ENCODE data around the gene IRF2BPL.

IRF2BPL gene

DNA sequence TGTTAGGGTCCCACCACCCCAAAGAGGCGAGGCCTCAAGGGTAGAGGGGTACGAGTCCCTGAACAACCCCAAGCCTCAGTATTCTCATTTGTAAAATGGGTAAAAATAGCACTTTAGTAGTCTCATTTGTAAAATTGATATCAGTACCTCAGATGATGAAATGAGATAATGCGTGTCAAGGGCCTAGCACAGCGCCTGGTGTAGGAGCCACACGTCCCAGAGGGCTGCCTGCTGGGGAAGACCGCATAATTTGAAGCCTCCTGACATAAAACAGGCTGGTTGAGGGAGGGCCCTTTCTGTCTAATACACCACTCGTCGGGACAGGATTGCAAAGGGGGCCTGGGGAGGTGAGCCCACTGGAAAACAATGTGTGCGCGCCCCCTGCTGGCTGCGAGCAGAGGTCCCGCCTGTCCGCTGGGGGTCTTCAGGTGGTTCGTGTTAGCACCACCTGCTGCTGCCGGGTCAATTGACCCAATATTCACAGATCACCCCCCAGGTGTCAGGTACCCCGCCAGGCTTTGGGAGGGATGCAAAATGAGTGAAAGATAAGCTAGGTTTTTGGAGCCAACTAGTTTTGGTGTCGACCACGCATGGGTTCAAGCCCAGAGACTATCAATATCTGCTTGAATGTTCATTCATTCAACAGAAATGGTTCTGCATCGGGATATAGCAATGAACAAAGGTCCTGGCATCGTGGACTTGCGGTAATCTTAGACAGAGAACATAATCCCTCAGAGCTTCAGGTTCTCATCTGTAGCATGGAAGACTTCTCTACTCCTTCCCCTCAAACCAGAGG is 24.7 kb upstream of the IRF2BPL start:
- peak; percentile 92 for DNase-seq (ENCODE audit: low read depth, low spot score)

DNA sequence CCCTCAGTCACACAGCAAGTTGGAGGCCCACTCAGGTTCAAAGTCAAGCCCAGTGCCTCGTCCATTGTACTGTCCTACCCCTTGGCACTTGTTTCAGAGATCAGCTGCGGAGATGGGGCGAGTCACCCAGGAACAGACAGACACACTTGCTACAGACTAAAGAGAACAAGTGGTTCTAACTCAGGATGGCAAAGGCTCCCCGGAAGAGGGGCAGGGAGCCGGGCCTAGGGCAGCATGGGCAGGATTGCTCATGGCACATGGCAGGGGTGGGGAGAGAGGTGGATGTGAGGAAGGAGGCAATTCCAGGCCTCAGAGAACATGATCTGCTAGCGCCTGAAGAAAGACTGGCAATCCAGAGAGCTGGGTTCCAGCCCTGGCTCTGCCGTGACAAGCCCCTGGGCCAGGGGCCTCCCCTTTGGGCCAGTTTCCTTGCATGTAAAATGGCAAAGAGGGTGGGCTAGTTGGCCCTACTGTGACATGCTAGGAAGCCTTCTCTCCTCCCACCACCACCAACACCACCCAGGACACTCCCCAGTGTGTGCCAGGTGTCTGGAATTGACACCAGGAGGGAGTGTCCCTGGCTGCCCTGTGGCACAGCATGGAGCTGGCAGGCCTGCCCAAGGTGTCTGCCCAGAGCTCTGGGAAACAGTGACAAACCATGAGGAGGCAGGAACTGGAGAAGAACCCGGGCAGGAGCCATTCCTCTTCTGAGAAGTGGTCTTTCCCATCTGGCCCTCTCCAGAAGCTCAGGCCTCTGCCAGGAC is 24.0 kb upstream of the IRF2BPL start:
- no peak for DNase-seq (ENCODE audit: low read depth, low spot score)

DNA sequence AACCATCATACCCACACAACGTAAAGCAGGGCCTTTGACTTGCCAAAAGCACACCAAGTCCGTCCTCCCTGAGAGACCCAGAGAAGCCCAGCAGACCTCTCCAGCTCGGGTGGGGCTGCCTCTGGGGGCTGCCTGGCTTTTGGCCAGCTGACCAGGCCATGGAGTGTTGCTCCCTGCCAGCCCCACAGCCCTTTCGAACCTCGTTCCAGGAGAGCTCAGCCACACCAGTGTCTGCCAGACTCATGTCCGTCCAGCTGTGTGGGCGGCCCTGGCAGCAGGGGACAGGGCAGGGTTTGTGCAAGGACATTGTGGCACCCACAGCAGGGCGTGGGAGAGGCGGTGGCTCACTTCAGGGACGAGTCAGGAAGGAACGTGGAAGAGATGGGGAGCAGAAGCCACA is 22.6 kb upstream of the IRF2BPL start:
- peak; percentile 28 for DNase-seq (ENCODE audit: low read depth, low spot score)

DNA sequence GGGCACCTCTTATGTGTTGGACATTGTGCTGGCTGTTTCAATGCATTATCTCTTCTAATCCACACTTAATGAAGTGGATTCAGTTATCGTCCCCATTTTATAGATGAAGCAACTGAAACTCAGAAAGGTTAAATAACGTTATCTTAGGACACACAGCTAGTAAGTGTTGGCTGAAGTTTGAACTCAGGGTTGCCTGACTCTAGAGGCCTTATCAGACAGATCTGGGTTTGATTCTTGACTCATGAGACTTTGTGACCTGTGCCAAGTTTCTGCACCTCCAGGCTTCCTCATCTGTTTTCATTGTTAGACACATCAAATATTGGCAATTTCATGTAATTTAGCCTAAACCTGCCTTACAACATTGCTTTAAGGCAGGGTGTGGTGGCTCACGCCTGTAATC is 18.2 kb upstream of the IRF2BPL start:
- DNase-seq (ENCODE audit: low read depth, low spot score): no peak

DNA sequence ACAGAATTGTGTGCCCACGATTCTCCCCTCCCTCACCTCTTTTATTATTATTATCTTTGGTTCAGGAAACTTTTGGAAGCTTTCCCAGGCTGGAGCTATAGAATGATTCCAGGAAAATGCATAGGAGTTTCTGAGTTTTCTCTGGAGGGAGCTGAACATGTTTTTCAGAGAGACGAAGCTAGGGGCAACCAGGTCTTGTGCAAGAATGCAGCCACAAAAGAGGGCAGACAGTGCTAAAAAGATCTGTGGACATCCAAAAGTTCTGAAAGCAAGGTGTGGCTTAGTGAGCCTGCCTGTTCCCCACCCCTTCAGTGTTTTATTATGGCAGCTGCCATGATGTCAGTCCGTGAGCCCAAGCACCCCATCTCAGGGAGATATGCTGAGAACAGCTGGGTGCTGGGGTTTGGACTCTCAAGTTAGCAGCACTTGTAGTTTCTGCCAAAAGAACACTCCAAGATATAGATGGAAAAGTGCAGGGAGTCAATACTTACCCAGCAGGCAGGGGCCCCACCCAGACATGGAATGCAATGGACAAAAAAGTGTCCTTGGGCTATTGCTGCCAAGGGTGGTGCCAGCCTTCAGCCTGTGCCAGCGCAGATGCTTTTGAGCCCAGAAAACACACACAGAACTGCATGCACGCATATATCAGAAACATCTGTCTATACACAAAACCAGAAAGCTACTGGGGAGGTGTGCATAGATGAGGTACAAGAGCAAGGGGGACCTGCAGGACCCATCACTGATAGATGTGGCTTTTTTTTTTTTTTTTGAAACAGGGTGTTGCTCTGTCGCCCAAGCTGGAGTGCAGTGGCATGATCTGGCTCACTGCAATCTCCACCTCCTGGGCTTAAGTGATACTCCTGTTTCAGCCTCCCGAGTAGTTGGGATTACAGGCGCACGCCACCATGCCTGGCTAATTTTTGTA is 17.0 kb upstream of the IRF2BPL start:
- DNase-seq (ENCODE audit: low read depth, low spot score): no peak

DNA sequence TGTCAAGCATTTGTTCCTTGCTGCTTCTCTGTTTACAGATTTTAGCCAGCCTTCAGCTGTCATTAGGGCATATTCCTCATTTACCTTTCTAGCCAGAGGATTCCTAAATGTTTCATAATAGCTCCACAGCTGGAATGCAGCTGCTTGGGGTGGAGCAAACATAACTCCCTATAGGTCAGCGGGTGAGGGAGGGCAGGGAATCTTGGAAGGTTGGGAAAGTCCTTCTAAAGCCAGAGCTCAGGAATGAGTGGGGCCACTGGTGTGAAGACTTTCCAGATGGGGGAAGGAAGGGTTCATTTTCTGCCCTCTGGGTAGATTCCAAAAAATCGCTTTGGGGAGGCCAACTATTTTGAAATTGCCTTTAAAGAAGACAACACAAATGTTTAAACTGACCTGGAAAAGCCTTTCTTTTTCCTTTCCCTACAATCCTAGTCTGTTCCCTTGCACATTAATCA is 16.3 kb upstream of the IRF2BPL start:
- no peak for DNase-seq (ENCODE audit: low read depth, low spot score)

DNA sequence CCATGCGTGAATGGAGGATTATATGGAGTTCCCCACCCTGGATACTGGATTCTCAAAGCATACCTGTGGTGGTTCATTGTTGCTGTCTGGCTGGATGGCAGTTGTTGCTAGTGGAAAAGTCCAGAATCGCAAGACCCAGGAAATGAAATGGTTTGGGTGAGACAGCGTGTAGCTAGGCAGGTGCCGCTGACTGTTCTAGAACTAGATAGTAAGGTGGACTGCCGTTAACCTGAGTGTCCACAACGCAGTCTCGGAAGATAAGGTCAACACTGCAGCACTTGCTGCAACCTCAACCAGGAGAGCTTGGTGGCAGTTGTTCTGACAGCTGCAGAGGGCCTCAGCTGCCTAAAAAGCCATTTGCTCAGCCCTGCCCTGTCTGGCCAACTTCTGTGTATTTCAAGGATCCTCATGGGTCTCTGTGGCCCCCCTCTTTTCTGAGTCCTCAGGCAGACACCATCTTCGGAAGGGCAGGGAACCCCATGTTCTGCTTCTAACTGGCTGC is 15.5 kb upstream of the IRF2BPL start:
- no peak for DNase-seq (ENCODE audit: low read depth, low spot score)

DNA sequence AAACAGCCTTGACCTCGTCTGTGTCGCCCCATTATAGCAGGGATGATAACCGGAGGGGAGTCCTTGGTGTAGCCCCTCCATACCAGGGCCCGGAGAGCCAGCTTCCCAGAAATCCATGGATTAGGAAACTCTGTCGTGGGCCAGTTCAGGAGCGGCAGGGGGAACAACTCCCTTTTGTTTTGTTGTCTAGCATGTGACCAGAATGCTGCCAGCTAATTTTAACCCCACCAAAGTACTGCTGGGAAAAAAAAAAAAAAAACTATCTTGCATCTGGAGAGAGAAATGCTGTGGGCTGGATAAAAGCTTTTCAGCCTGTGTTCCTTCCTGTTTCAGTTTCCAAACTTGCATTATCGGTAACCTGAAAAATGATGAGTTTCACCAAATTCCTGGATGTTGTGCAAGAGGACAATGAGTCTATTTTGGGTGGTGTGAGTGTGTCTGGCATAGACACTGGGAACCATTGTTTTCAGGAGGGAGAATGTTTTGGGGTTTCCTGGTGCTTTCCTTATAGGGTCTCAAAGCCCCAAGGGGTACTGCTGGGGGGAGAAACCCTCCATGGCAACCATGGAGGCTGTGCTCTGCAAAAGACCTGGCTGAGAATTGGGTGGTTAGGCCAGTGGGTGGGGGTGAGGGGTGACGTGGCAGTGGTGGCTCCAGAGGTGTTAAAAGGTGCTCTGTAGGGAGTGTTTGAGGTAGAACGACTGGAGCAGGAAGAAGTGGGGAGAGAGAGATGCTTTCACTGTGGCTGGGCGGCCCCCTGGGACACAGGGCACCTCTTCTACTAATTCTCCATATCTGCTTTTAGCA is 14.9 kb upstream of the IRF2BPL start:
- DNase-seq (ENCODE audit: low read depth, low spot score): peak; percentile 61

DNA sequence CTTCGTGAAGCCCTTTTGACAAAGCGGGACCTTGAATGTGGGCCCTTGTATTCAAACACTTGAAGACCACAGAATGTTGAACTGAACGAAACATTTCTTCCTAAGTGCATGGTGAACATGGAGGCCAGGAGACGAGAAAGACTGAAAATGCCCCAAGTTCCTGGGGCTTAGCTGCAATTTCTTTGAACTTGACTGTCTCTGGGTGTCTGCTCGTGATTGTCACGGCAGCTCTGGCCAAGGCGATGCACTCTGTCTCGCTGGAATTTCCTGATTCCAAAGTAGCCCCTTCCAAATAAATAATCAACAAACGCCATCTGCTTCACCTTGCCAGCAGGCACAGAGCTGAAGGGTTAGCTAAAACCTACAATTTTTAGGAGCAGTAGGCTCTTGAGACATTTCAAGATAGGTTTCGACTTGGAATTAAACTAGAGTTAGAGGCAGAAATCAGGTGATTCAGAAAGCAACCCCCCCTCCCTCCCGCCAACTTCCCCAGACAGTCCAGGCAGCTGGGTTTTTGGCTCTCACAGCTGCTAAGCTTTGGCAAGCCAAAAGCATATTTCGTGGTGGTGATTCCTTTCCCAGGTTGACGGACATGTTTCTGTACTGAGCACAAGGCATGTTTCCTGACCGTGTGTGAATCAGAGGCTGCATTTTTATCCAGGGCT is 13.5 kb upstream of the IRF2BPL start:
- DNase-seq (ENCODE audit: low read depth, low spot score): peak; percentile 97

DNA sequence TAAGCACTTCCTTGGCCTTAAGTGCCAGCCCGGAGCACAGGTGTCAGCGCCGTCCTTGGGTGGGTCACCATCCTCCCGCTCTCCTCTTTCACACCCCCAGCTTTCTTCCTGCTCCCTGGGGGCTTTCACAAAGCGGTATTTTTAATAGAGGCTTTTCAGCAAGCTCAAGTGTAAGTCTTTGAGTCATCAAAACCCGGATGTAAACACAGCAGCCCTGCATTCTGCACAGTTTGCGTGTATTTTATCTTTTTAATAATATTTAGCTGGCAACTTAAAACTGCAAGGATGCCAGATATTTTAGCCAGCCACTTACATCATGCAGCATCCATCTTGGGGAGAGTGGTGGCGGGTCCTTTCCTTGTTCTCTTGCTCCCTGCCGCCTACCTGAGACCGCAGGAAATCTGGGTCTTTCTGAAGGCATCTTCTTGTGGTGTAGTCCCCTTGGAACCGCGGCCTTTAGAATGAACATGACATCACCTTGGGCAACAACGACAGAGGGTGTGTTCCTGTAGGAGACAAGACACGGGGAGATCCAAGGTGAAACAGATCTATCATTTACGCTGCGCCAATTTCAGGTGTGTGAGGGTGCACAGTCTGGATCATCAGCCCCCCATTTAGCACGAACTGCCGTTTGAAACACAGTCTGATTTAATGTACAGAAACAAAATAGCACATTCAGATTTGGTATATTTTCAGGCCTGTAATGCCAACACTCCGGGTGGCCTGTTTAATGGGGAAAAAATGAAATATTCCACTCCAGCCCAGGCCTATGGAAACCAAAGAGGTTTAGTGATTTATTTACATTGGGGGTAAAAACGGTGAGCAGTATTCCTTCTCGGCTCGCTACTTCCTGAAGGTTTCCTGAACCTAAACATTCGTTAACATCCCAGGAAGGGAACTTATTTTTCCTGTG is 12.5 kb upstream of the IRF2BPL start:
- DNase-seq (ENCODE audit: low read depth, low spot score): peak; percentile 80

DNA sequence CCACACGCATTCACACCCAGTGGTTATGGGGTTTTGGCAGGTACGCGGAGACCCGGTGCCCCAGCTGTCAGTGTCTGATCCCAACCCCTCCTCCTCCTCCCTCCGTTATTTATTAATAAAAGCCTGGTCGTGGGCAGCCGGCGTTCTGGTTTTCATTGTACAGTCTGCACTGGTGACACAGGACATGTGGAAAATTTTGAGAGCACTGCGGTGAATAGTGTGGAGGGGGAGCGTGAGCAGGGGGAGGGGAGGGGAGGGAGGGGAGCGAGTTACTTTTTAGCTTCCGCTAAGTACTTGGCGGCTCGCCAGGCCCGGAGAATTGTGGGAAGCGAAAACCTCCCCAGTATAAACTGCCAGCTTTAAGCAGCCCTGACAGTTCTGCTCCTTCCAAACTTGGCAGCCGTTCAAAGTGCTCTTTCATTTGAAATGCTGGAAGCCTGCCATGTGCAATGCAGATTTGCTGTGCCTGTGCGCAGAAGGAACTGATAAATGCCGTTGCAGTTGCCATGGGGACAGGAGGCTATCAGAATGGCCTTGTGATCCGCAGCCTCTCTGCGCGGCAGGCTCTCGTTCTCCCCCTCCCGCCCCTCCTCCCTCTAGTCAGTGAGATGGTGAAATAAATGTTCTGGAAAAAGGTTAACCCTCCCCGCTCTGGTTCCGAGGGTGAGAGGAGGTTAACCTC is 11.7 kb upstream of the IRF2BPL start:
- DNase-seq (ENCODE audit: low read depth, low spot score): peak; percentile 99

DNA sequence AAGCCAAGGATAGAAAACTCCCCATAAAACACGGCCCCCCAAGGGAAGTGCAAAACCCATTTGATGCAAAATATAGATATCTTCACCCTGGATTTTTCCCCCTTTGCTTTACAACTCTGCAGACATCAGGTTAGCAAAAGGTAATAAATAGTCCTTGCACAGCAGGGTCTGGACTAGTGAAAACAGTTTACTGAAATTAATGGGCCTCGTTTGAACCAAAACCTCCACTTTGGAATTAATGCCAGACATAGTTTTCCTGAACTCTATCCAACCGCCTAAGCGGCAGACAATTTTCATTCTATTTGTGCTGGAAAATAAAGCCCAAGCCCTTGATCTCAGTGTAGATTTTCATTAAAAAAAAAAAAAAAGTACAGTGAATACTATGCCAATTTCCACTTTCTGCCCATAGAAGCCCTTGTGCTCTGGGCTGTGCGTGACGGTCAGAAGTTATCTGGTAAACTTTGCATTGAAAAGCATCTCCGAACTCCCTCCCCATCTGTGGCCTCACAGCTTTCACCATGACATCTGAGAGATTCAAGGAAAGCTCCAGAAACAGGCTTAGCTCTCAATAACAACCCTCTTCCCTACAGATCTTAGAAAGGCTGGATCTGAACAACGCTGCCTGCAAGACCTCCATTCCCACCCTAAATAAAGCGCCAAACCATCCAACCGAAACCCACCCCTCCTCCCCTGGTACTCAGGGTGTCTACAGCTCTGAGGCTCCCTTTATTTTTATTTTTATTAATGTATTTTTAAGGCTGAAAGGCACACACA is 11.0 kb upstream of the IRF2BPL start:
- DNase-seq (ENCODE audit: low read depth, low spot score): peak; percentile 80

DNA sequence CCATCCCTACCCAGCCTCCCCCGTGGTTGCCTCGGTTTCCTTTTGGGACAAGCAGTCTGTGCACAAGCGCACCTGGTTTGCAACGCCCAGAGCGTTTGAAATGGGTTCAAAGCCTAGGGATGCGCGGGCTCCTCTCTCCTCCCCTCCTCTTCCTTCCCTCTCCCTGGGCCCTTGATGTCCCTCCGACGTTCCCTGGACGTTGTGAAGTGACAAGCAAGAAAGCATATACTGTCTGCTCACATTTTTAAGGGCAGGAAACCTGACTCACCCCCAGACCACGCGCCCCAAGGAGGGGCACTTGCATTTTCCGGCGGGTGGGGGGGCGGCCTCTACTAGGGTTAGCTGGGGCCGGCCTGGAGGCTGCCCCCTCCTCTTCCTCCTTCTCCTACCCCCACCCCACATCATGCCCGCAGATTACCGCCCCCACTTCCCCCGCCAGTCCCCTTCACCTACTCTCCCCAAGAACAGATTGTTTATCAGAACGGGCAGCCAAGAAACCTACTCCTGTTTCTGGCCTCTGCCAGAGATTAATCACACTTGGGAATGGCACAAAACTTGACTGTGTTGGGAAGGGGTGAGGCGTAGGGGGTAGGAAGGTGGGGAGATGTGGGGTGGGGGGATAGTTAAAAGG is 9.5 kb upstream of the IRF2BPL start:
- peak; percentile 65 for DNase-seq (ENCODE audit: low read depth, low spot score)

DNA sequence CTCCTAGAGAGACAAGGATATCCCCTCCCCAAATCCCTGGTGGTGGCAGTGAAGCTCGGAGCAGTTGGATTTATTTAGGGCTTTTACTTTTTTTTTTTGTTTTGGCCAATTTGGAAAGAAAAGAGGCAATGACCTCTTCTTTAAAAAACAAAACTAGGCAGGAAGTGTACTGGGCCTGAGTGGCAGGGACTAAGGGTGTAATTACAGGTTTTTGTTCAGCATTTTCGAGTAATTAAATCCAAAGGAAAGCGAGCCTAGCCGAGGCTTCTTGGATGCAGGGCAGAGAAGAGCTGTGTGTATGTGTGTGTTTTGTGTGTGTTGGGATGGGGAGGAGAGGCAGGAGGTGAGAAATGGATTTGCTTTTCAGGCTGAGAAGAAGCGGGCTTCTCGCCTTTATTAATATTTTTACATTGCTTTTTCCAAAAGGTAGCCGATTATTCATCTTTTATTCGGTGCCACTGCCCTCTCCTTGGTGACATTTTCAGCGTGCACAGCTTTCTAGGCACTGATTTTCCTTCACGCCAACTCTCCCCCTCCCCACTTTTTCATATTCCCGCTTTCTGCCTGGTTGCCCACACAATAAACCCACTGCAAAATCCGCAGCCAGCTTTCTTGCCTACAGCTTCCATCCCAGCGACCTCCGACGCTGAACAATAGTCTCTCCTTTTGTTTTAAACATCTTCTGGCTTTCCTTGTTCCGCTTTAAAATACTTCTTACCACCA is 8.9 kb upstream of the IRF2BPL start:
- DNase-seq (ENCODE audit: low read depth, low spot score): peak; percentile 39

DNA sequence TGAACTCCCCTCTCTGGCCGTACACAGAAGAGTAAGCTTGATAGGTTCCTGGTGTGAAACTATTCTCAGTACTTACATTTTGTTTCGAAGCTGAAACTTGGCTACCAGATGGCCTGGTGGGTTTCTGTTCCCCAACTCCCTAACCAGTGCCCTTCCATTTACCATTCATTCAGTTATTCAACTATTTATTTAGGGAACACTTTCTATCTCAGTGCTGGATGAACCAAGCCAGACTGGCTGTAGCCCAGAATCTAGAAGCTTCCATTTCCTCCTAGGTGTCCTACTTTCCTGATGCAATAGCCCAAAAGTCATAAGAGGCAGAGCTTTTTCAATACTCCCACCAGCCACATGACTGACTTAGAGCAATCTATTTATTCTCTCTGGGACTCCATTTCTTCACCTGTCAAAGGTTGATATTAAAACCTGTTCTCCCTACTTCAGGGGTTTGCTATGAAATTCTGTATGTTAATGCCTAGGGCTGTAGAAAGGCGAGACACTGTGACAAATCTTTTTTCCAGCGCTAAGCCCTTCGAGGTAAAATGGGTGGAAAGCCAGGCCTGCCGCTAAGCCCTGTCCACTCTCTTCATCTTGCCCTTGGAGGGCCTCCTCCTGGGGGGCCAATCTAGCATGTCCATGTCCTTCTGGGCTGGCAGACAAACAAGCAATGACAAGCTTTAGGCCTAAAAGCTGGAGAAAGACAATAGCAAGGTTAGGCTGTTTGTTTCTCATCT is 8.1 kb upstream of the IRF2BPL start:
- peak; percentile 23 for DNase-seq (ENCODE audit: low read depth, low spot score)

DNA sequence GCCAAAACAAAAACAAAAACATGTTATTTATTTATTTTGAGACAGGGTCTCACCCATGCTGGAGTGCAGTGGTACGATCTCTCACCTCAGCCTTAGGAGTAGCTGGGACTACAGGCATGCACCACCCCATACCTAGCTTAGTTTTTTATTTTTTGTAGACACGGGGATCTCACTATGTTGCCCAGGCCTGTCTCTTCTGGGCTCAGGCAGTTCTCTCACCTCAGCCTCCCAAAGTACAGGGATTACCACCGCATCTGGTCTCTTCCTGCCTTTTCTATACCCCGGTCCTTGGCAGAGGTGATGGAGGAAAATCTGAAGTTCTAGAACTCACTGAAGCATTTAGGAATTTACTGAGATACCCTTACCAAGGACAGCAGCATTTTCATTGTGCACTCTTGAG is 6.8 kb upstream of the IRF2BPL start:
- DNase-seq (ENCODE audit: low read depth, low spot score): no peak
